Measurements from ENCODE around the gene CIDEC.

DNA sequence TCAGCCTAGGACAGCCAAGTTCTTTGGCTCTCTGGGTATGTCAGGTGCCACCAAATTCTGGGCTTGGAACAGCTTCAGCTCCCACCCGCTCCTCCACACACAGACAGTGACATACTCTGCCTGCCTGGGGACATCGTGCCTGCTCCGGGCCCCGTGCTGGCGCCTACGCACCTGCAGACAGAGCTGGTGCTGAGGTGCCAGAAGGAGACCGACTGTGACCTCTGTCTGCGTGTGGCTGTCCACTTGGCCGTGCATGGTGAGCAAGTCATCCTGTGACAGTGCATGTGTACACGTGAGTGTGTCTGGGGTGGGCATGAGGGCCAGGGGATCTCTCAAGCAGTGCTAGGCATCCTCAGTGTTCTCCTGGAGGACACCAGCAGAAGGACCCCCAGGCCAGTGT is 37.8 kb upstream of the CIDEC start:
- TF ChIP-seq, protein P1, sequence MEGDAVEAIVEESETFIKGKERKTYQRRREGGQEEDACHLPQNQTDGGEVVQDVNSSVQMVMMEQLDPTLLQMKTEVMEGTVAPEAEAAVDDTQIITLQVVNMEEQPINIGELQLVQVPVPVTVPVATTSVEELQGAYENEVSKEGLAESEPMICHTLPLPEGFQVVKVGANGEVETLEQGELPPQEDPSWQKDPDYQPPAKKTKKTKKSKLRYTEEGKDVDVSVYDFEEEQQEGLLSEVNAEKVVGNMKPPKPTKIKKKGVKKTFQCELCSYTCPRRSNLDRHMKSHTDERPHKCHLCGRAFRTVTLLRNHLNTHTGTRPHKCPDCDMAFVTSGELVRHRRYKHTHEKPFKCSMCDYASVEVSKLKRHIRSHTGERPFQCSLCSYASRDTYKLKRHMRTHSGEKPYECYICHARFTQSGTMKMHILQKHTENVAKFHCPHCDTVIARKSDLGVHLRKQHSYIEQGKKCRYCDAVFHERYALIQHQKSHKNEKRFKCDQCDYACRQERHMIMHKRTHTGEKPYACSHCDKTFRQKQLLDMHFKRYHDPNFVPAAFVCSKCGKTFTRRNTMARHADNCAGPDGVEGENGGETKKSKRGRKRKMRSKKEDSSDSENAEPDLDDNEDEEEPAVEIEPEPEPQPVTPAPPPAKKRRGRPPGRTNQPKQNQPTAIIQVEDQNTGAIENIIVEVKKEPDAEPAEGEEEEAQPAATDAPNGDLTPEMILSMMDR (IDR thresholded peaks at IDR 0.05), result no peak
- TF ChIP-seq POLR2A (IDR thresholded peaks at IDR 0.05), result no peak

Measured in Peyer's patch (tissue), 4 donors.